Activated T-helper 2 cell treated with anti-CD3 and anti-CD28 coated beads, Interferon-gamma antibody, Interleukin-2, Interleukin-4, amounts not matched to agents 10 μg/mL and 5 μg/mL and 100 μg/mL, durations not matched to agents 14 hours and 24 hours and 36 hours (primary cell): ENCODE data around the gene SUSD4. TPM values are rescaled to one million over a fixed set of nuclear protein-coding genes. Genes with fewer than 3 reads are reported as not detected.

Source experiments
- DNase-seq: peaks from one replicate; pipeline ENCODE4 v3.0.0; 2021; ENCODE audit warnings: low spot score
- H3K27ac Mint-ChIP-seq: one replicate; pipeline ENCODE4 v1.8.0; 2021; ENCODE audit warnings: mixed read lengths
- H3K27me3 Mint-ChIP-seq: one replicate; pipeline ENCODE4 v1.8.0; 2021; ENCODE audit warnings: low read depth, mixed read lengths
- H3K36me3 Mint-ChIP-seq: one replicate; pipeline ENCODE4 v1.8.0; 2021; ENCODE audit warnings: low read depth, mixed read lengths
- H3K4me1 Mint-ChIP-seq: one replicate; pipeline ENCODE4 v1.8.0; 2021; ENCODE audit warnings: low read depth, mixed read lengths
- H3K4me3 Mint-ChIP-seq: one replicate; pipeline ENCODE4 v1.8.0; 2021; ENCODE audit warnings: low read depth, mild to moderate bottlenecking, moderate library complexity, mixed read lengths
- H3K9me3 Mint-ChIP-seq: one replicate; pipeline ENCODE4 v1.8.0; 2021; ENCODE audit warnings: mixed read lengths
- intact Hi-C: fragments of 100-400 bp; cut with micrococcal nuclease; formaldehyde crosslinking; loops from one replicate; pipeline ENCODE4 v1.15.1; 2023
- total RNA-seq: library from RNA; stranded (reverse); gene quantifications from 2 replicates; pipeline ENCODE4 v1.2.3, GENCODE V29; 2022

SUSD4 gene
- total RNA-seq, 1 donor from 2014 or later, result 0.18 TPM

DNA sequence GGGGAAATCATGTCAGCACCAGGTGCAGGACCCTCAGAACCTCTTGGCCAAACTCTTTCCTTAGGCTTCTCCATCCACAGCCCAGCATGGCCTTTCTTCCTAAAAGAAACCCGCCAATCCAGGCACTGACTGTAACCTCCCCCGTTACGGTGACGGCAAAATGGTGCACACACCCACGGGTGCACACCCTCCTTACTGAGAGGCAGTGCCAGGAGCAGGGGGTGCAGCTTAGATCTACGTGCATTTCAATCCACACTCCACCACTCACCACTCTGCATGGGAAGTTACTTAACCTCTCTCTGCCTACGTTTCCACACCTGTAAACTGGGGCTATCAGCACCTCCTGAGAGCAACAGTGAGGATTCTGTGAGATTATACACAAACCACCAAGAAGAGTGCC is 31.0 kb downstream of the SUSD4 start:
- intact Hi-C loops, result no loop called here
- no peaks in the 10 kb centered on the region for H3K36me3 Mint-ChIP-seq
- H3K27me3 Mint-ChIP-seq, result peaks cover 7% of the 10 kb centered on the region
- no peak overlapping the region for H3K27ac Mint-ChIP-seq
- no peaks in the 10 kb centered on the region for H3K4me1 Mint-ChIP-seq
- H3K9me3 Mint-ChIP-seq, result no peaks in the 10 kb centered on the region
- DNase-seq, result no peak
- H3K4me3 Mint-ChIP-seq, result no peak overlapping the region

GRCh38 chr1:223331929-223332328 is 32.0 kb downstream of the SUSD4 start:
- Mint-ChIP-seq H3K27ac (no peak overlapping the region), H3K9me3 (no peaks in the 10 kb centered on the region), H3K27me3 (peaks cover 7% of the 10 kb centered on the region), H3K4me1 (no peaks in the 10 kb centered on the region), H3K4me3 (no peak overlapping the region), H3K36me3 (no peaks in the 10 kb centered on the region)
- DNase-seq, result no peak
- intact Hi-C loops, result no loop called here

DNA sequence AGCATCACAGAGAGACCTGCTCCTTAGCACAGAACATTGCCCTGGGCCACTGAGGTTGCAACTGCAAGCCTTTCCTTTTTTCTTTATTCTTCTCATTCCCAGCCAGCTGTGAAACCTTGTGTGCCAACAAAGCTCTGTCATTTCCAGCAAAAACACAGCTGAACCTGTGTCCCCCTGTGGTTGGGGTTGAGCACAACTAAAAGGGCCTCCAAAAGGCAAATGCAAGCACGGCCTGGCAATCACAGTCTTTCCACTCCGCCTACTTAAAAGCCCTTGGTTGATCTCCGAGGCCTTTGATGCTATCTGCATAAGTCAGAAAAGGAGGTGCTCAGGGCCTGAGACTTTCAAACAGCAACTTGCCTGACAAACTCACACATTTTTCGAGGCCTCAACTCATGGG is 32.7 kb downstream of the SUSD4 start:
- DNase-seq, result no peak
- intact Hi-C loops, result no loop called here
- Mint-ChIP-seq H3K27ac (no peak overlapping the region), H3K4me3 (no peak overlapping the region), H3K4me1 (no peaks in the 10 kb centered on the region), H3K36me3 (no peaks in the 10 kb centered on the region), H3K27me3 (peaks cover 7% of the 10 kb centered on the region), H3K9me3 (no peaks in the 10 kb centered on the region)

DNA sequence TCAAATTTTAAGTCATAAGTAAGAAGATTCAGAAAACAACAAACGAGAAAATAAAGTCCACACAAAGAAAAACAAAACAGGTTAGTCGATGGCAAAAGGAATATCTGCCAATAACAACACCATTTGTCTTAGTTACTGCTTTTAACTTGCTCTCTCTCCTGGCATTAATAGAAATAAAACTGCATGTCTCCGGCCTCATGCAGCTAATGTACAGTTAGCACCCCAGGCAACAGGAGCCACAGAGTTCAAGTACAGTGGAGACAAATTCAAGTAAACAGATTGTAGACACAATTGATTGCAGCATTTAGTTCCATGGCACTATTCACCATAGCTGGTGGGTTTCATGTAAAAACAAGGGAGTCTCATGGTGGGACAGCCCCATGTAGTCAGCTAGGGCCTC is 33.5 kb downstream of the SUSD4 start:
- intact Hi-C loops, result no loop called here
- Mint-ChIP-seq H3K9me3 (no peaks in the 10 kb centered on the region), H3K27me3 (peaks cover 5% of the 10 kb centered on the region), H3K4me3 (no peak overlapping the region), H3K36me3 (no peaks in the 10 kb centered on the region), H3K4me1 (no peaks in the 10 kb centered on the region), H3K27ac (no peak overlapping the region)
- DNase-seq, result no peak

DNA sequence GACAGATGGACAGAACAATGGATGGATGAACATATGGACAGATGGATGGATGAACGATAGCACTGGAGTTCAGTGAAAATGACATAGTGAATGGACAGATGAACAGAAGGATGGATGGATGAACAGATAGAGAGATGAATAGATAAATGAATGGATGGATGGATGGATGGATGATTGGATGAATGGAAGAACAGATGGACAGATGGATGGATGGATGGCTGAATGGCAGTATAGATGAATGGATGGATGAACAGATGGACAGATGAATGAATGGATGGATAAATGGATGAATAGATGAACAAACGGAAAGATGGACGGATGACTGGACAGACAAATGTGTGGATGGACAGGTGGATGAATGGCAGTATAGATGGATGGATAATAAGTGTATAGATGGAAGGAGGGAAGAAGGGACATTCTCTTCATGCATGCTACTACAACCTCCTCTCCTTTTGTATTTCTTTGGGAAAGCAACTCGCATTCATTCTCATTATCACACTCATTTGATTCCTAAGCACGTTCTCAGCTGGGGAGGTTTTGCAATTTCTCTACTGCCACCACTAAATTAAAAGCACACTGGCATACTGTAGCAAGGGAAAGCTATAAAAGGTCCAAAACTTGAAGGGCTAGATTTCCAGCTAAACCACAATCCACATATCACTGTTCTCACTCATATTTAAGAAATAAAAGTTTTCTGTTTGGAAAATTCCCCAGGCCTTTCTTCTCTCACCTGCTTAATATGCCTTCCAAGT is 34.1 kb downstream of the SUSD4 start:
- H3K4me1 Mint-ChIP-seq, result no peaks in the 10 kb centered on the region
- no peak overlapping the region for H3K4me3 Mint-ChIP-seq
- no peaks in the 10 kb centered on the region for H3K9me3 Mint-ChIP-seq
- DNase-seq, result no peak
- intact Hi-C loops, result no loop called here
- no peaks in the 10 kb centered on the region for H3K36me3 Mint-ChIP-seq
- no peak overlapping the region for H3K27ac Mint-ChIP-seq
- peaks cover 2% of the 10 kb centered on the region for H3K27me3 Mint-ChIP-seq

DNA sequence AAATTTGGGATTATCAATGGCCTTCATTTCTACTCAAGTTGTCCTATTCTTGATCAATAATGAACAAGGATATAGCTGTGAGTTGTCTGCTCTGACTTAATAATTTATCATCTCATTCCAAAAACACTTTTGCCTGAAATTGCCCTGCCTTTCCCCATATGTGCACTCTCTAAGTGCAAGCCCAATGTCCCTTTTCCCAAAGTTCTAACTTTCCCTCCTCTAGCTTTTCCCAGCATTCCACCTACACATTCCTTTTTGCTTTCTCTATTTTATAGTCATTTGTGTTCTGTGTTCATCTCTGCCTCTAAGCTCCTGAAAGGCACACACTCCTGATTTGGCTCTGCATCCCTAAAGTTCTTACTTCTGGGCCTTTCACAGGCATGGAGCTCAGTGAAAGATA is 34.7 kb downstream of the SUSD4 start:
- no peaks in the 10 kb centered on the region for H3K9me3 Mint-ChIP-seq
- H3K27ac Mint-ChIP-seq, result no peak overlapping the region
- peaks cover 2% of the 10 kb centered on the region for H3K27me3 Mint-ChIP-seq
- no peak for DNase-seq
- intact Hi-C loops, result no loop called here
- H3K36me3 Mint-ChIP-seq, result no peaks in the 10 kb centered on the region
- H3K4me1 Mint-ChIP-seq, result no peaks in the 10 kb centered on the region
- H3K4me3 Mint-ChIP-seq, result no peak overlapping the region

DNA sequence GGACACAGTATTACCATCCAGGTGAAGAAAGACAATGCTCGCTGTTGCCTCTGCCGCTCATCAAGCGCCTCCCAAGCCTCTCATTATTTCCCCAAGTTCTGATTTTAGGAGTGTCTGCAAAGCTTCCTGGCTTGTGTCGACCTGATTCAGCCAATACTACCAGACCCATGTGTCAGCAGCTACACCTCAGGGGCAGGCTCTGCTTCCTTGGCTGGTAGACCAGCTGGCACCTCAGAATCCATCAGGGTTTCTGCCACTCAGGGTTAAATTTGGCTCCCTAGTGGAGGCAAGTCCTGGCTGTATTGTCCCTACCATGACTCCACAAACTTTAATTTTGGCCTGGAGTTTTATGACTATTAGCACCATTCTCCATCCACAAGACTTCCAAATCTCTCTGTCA is 35.4 kb downstream of the SUSD4 start:
- Mint-ChIP-seq H3K36me3 (no peaks in the 10 kb centered on the region), H3K27ac (no peak overlapping the region), H3K27me3 (no peaks in the 10 kb centered on the region), H3K9me3 (no peaks in the 10 kb centered on the region), H3K4me1 (peaks cover 4% of the 10 kb centered on the region), H3K4me3 (no peak overlapping the region)
- no peak for DNase-seq
- intact Hi-C loops, result no loop called here

- Mint-ChIP-seq H3K27ac (no peak overlapping the region), H3K27me3 (no peaks in the 10 kb centered on the region), H3K36me3 (no peaks in the 10 kb centered on the region), H3K4me1 (peaks cover 5% of the 10 kb centered on the region), H3K9me3 (no peaks in the 10 kb centered on the region), H3K4me3 (no peak overlapping the region)
- intact Hi-C loops, result no loop called here
- DNase-seq, result no peak
Measured at GRCh38 chr1:223326776-223327175, 37.2 kb downstream of the SUSD4 start.

DNA sequence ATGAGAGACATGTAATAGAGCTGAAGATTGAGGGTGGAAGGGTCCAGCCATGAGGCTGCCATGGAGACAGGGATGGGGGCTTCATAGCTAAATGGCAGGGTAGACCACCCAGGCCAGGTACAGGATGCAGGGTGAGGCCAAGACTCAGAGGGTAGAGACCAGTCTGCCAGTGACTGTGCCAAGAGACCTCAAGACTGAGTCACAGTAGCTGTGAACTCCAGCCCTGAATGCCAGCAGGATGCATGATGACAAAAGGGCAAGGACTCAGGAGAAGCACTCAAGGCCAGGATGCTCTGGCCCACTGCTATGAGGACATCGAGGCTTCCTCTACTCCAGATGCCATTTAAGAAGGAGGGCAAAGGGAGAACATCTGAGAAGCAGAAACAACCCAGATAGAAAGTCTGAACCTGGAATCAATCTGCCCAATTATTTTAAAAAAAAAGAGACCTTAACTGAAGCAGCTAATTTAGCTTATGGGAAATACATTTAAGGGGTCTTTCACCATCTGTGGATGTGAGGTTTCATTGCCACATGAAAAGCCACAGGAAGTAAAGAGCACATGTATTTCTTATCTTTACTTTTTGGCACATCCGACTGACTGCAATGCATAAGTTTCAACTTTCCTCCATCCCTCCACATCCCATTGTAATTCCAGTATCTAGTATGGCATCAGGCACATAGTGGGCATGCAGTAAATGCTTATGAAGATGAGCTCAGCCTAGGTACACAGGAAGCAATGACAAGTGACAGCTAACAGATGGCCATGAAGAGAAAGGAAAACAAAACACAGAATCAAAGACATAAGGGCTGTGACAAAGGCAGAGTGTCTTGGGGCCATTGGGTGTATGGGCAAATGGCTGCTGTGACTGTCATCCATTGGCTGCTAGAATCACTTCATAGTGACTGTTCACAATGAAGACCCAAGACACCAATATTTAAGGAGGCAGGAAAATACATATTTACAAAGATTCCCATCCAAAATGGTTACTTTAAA is 40.2 kb downstream of the SUSD4 start:
- Mint-ChIP-seq H3K4me3 (no peak overlapping the region), H3K36me3 (no peaks in the 10 kb centered on the region), H3K9me3 (no peaks in the 10 kb centered on the region), H3K27ac (no peak overlapping the region), H3K27me3 (no peaks in the 10 kb centered on the region), H3K4me1 (peaks cover 5% of the 10 kb centered on the region)
- no peak for DNase-seq
- intact Hi-C loops, result no loop called here

GRCh38 chr1:223322868-223323267 is 41.1 kb downstream of the SUSD4 start:
- Mint-ChIP-seq H3K27ac (no peak overlapping the region), H3K4me1 (peaks cover 5% of the 10 kb centered on the region), H3K4me3 (no peak overlapping the region), H3K9me3 (no peaks in the 10 kb centered on the region), H3K36me3 (no peaks in the 10 kb centered on the region), H3K27me3 (no peaks in the 10 kb centered on the region)
- intact Hi-C loops, result no loop called here
- no peak for DNase-seq

DNA sequence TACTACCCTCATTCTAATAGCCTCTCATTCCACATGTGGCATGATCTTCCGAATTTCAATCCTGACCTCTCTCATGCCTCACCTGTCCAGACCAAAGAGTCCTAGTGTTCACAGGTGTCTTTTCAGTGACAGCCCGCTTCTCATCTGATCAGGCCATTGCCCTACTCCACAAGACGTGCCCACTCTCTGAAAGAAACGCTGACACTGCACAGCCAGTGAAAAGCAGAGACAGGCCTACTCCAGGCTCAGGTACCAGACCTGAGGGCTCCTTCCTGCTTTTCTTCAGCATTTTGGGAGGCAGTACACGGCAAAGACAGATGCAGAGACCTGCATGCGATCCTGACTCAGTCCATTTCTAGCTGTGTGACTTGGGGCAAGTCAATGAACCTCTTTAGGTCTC is 43.0 kb downstream of the SUSD4 start:
- intact Hi-C loops, result no loop called here
- peaks cover 5% of the 10 kb centered on the region for H3K4me1 Mint-ChIP-seq
- H3K27me3 Mint-ChIP-seq, result no peaks in the 10 kb centered on the region
- DNase-seq, result no peak
- no peak overlapping the region for H3K4me3 Mint-ChIP-seq
- no peak overlapping the region for H3K27ac Mint-ChIP-seq
- no peaks in the 10 kb centered on the region for H3K9me3 Mint-ChIP-seq
- H3K36me3 Mint-ChIP-seq, result no peaks in the 10 kb centered on the region

DNA sequence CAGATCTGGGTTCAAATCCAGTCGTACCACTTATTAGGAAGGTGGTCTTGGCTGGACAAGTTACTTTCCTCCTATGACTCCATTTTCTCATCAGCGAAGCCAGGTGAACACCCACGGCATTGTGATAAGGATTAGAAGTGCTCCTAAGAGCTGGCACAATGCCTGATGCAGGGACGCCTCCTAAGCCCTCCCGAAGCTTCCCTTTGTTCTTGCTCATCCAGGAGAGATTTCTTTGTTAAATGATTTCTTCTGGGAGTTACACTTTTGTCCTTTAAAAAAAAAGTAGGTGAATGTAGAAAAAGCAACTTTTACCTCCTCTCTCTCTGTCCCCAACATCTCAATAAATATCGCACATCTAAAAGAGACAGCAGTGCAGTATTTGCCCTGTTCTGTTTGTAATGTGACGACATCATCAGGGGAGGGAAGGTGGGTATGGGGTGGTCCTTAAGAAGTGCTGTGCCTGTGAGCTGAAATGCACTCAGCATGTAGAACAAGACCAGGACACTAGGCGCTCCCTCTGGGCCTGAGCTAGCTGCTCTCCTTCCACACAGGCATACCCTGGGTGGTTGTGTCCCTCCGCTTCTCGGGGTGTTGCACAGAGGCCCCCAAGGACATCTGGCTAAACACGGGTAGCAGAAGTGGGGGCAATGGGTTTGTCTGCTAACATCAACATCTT is 43.9 kb downstream of the SUSD4 start:
- no peaks in the 10 kb centered on the region for H3K36me3 Mint-ChIP-seq
- no peak overlapping the region for H3K27ac Mint-ChIP-seq
- intact Hi-C loops, result no loop called here
- H3K9me3 Mint-ChIP-seq, result no peaks in the 10 kb centered on the region
- no peak for DNase-seq
- no peaks in the 10 kb centered on the region for H3K27me3 Mint-ChIP-seq
- peaks cover 5% of the 10 kb centered on the region for H3K4me1 Mint-ChIP-seq
- H3K4me3 Mint-ChIP-seq, result no peak overlapping the region

DNA sequence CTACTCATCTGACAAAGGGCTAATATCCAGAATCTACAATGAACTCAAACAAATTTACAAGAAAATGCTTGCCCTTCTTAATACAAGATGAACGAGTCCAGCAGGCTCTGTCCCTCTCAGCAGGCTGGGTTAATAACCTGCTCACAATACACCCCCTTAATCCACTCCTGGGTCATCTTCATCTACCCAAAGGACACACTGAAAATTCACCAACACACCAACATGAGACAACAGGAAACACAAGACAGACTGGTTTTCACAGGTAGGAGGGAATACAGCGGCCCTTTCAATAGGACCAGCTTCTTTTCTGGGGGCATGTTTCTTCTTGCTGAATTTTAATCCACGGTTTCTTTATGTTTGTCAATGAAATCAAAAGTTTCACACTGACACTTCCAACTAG is 44.6 kb downstream of the SUSD4 start:
- Mint-ChIP-seq H3K36me3 (no peaks in the 10 kb centered on the region), H3K27ac (no peak overlapping the region), H3K4me1 (peaks cover 5% of the 10 kb centered on the region), H3K27me3 (no peaks in the 10 kb centered on the region), H3K9me3 (no peaks in the 10 kb centered on the region), H3K4me3 (no peak overlapping the region)
- no peak for DNase-seq
- intact Hi-C loops, result no loop called here
